SK-N-SH treated with all-trans-retinoic acid at 6 μM for 48 hours (cell line): Measurements from ENCODE around the gene FAM229A.
A peak's percentile ranks its signal among the peaks of the same experiment; 100 is the strongest.

Experiments used
- ATAC-seq: fragments of 200-7000 bp; cut with Tn5 transposase; 3 replicates; pipeline ENCODE4 v1.9.1; 2020; ENCODE audit warnings: mild to moderate bottlenecking, moderate library complexity
- ARNTL ChIP-seq: fragments of 450-650 bp; formaldehyde crosslinking; IDR thresholded peaks from 2 replicates; pipeline ENCODE4 v1.5.0; 2020; ENCODE audit warnings: low read depth, mild to moderate bottlenecking, moderate library complexity, borderline replicate concordance
- CREB5 ChIP-seq: fragments of 250-450 bp; sonication (Bioruptor Pico); IDR thresholded peaks from 2 replicates; pipeline ENCODE4 v1.5.1; 2020; ENCODE audit warnings: low read depth, mild to moderate bottlenecking, moderate library complexity
- CSDC2 ChIP-seq: fragments of 250-450 bp; sonication (Bioruptor Pico); IDR thresholded peaks from 2 replicates; pipeline ENCODE4 v1.5.0; 2020; ENCODE audit warnings: mild to moderate bottlenecking, moderate library complexity
- ESRRG ChIP-seq: fragments of 250-450 bp; sonication (Bioruptor Pico); IDR thresholded peaks from 2 replicates; pipeline ENCODE4 v1.6.1; 2021; ENCODE audit warnings: mild to moderate bottlenecking
- GLIS3 ChIP-seq: fragments of 250-450 bp; sonication (Bioruptor Pico); IDR thresholded peaks from 2 replicates; pipeline ENCODE4 v1.5.0; 2020; ENCODE audit warnings: mild to moderate bottlenecking, moderate library complexity
- ISL1 ChIP-seq: fragments of 250-450 bp; sonication (Bioruptor Pico); IDR thresholded peaks from 2 replicates; pipeline ENCODE4 v2.1.2; 2022; ENCODE audit warnings: mild to moderate bottlenecking, moderate library complexity
- OSR1 ChIP-seq: fragments of 250-450 bp; sonication (Bioruptor Pico); IDR thresholded peaks from 2 replicates; pipeline ENCODE4 v1.8.0; 2022; ENCODE audit warnings: moderate library complexity, mild to moderate bottlenecking, inconsistent platforms
- PATZ1 ChIP-seq: fragments of 250-450 bp; sonication (Bioruptor Pico); IDR thresholded peaks from 2 replicates; pipeline ENCODE4 v1.8.0; 2020; ENCODE audit warnings: mild to moderate bottlenecking, moderate library complexity, borderline replicate concordance
- POU6F1 ChIP-seq: fragments of 250-450 bp; sonication (Bioruptor Pico); IDR thresholded peaks from 2 replicates; pipeline ENCODE4 v1.8.0; 2021; ENCODE audit warnings: low read depth, mild to moderate bottlenecking, moderate library complexity, borderline replicate concordance
- RARB ChIP-seq: fragments of 250-450 bp; sonication (Bioruptor Pico); IDR thresholded peaks from 2 replicates; pipeline ENCODE4 v1.8.0; 2021; ENCODE audit warnings: mild to moderate bottlenecking, moderate library complexity
- SNAI2 ChIP-seq: fragments of 250-450 bp; sonication (Bioruptor Pico); IDR thresholded peaks from 2 replicates; pipeline ENCODE4 v1.5.0; 2020; ENCODE audit warnings: mild to moderate bottlenecking, moderate library complexity
- TSHZ2 ChIP-seq: fragments of 250-450 bp; sonication (Bioruptor Pico); IDR thresholded peaks from 2 replicates; pipeline ENCODE4 v1.5.0; 2020; ENCODE audit warnings: mild to moderate bottlenecking, moderate library complexity
- ZC3H10 ChIP-seq: fragments of 250-450 bp; sonication (Bioruptor Pico); IDR thresholded peaks from 2 replicates; pipeline ENCODE4 v1.5.1; 2021; ENCODE audit warnings: mild to moderate bottlenecking, moderate library complexity
- ZFP3 ChIP-seq: fragments of 250-450 bp; sonication (Bioruptor Pico); IDR thresholded peaks from 2 replicates; pipeline ENCODE4 v1.5.0; 2020; ENCODE audit warnings: mild to moderate bottlenecking, moderate library complexity
- ZFP30 ChIP-seq: fragments of 450-650 bp; formaldehyde crosslinking; IDR thresholded peaks from 2 replicates; pipeline ENCODE4 v1.5.0; 2022; ENCODE audit warnings: mild to moderate bottlenecking, moderate library complexity
- ZNF565 ChIP-seq: fragments of 450-650 bp; formaldehyde crosslinking; conservative IDR thresholded peaks from 2 replicates; pipeline ENCODE4 v1.5.0; 2020; ENCODE audit warnings: low read depth, mild to moderate bottlenecking, moderate library complexity
- ZNF70 ChIP-seq: fragments of 450-650 bp; formaldehyde crosslinking; IDR thresholded peaks from 2 replicates; pipeline ENCODE4 v1.5.0; 2020; ENCODE audit warnings: mild to moderate bottlenecking, moderate library complexity
- ZNF8 ChIP-seq: fragments of 450-650 bp; formaldehyde crosslinking; IDR thresholded peaks from 2 replicates; pipeline ENCODE4 v1.5.0; 2020; ENCODE audit warnings: mild to moderate bottlenecking, moderate library complexity

FAM229A gene

GRCh38 chr1:32335535-32335789, 26.8 kb downstream of the FAM229A start:
- TF ChIP-seq ESRRG (CRISPR knock-in tag), result no peak
- no peak for TF ChIP-seq CREB5 (CRISPR knock-in tag)
- no peak for TF ChIP-seq ARNTL (CRISPR knock-in tag)
- TF ChIP-seq TSHZ2 (CRISPR knock-in tag), result no peak
- no peak for TF ChIP-seq CSDC2 (CRISPR knock-in tag)
- TF ChIP-seq ZNF70 (CRISPR knock-in tag), result no peak
- TF ChIP-seq RARB, result no peak
- no peak for TF ChIP-seq POU6F1 (CRISPR knock-in tag)
- no peak for TF ChIP-seq OSR1 (CRISPR knock-in tag)
- no peak for TF ChIP-seq ZFP30 (CRISPR knock-in tag)
- TF ChIP-seq, all 23 proteins: peak for 0
- ATAC-seq, result peak; percentile 3; the same call in 2 of the 3 replicates

GRCh38 chr1:32334864-32335534, 27.3 kb downstream of the FAM229A start:
- peak; percentile 62 for ATAC-seq
- TF ChIP-seq CREB5 (CRISPR knock-in tag) (no peak), ARNTL (CRISPR knock-in tag) (no peak), CSDC2 (CRISPR knock-in tag) (no peak), ZFP3 (CRISPR knock-in tag) (no peak), PATZ1 (CRISPR knock-in tag) (0 out of 2 replicates have a peak, but pooled peaks have one; percentile 42), ZNF8 (no peak), ISL1 (no peak)

GRCh38 chr1:32334274-32334861, 27.9 kb downstream of the FAM229A start:
- TF ChIP-seq TSHZ2 (CRISPR knock-in tag) (no peak), GLIS3 (CRISPR knock-in tag) (no peak), CSDC2 (CRISPR knock-in tag) (no peak), ZFP30 (CRISPR knock-in tag) (no peak), ZNF565 (CRISPR knock-in tag) (no peak), ZNF70 (CRISPR knock-in tag) (no peak), ISL1 (no peak), SNAI2 (CRISPR knock-in tag) (no peak), ZC3H10 (no peak), CREB5 (CRISPR knock-in tag) (no peak)
- peak; percentile 24 for ATAC-seq
